ENCODE measurements around the gene OFD1. TPM values are rescaled to one million over a fixed set of nuclear protein-coding genes. Genes with fewer than 3 reads are reported as not detected.

OFD1 gene
- total and polyA plus RNA-seq, 7 donors, result 7.4 to 46.0 (median 16.3) TPM

- Histone ChIP-seq H3K27me3 (no peaks in the 10 kb centered on the region), H3K36me3 (peaks cover 0 to 14% (median 4%) of the 10 kb centered on the region in 4 donors), H3K4me3 (no peak overlapping the region), H3K4me1 (peaks cover 0 to 14% (median 0%) of the 10 kb centered on the region in 4 donors), H3K27ac (no peak overlapping the region), H3K9me3 (no peaks in the 10 kb centered on the region)
- WGBS, 2 donors, result 37 to 90% methylated on average over 1 of the region's 1 CpG
- intact Hi-C loops (cut with DNase I), result no loop called here
- TF ChIP-seq POLR2AphosphoS5 (IDR thresholded peaks at IDR 0.05) (no peak), POLR2A (IDR thresholded peaks at IDR 0.05) (no peak), CTCF (IDR thresholded peaks at IDR 0.05) (no peak), EP300 (IDR thresholded peaks at IDR 0.05) (no peak)
- no peak for DNase-seq
Observed at GRCh38 chrX:13755254-13755653, 20.7 kb downstream of the OFD1 start.

- Histone ChIP-seq H3K36me3 (peaks cover 0 to 20% (median 3%) of the 10 kb centered on the region in 4 donors), H3K9me3 (no peaks in the 10 kb centered on the region), H3K27me3 (no peaks in the 10 kb centered on the region), H3K27ac (no peak overlapping the region), H3K4me1 (peaks cover 0 to 14% (median 0%) of the 10 kb centered on the region in 4 donors), H3K4me3 (no peak overlapping the region)
- 95 to 99% methylated on average over 4 of the region's 4 CpGs for WGBS, 2 donors
- intact Hi-C loops (cut with DNase I), result no loop called here
- DNase-seq, result no peak
- TF ChIP-seq CTCF (IDR thresholded peaks at IDR 0.05), result no peak
Observed at GRCh38 chrX:13756381-13756780, 21.8 kb downstream of the OFD1 start.

- Histone ChIP-seq H3K4me3 (no peak overlapping the region), H3K36me3 (peaks cover 0 to 29% (median 1%) of the 10 kb centered on the region in 4 donors), H3K27me3 (no peaks in the 10 kb centered on the region), H3K4me1 (peaks cover 0 to 15% (median 0%) of the 10 kb centered on the region in 4 donors), H3K9me3 (no peaks in the 10 kb centered on the region), H3K27ac (no peak overlapping the region)
- TF ChIP-seq CTCF (IDR thresholded peaks at IDR 0.05) (no peak), EP300 (IDR thresholded peaks at IDR 0.05) (no peak), POLR2A (IDR thresholded peaks at IDR 0.05) (no peak), POLR2AphosphoS5 (IDR thresholded peaks at IDR 0.05) (no peak)
- DNase-seq, result no peak
- WGBS, 2 donors, result 62 to 80% methylated on average over 8 of the region's 8 CpGs
- intact Hi-C loops (cut with DNase I), result no loop called here
Observed at GRCh38 chrX:13759152-13759718, 24.7 kb downstream of the OFD1 start.

- Histone ChIP-seq H3K4me3 (no peak overlapping the region), H3K4me1 (peaks cover 0 to 17% (median 0%) of the 10 kb centered on the region in 4 donors), H3K27me3 (no peaks in the 10 kb centered on the region), H3K36me3 (peaks cover 0 to 27% (median 1%) of the 10 kb centered on the region in 4 donors), H3K27ac (no peak overlapping the region), H3K9me3 (no peaks in the 10 kb centered on the region)
- TF ChIP-seq POLR2AphosphoS5 (IDR thresholded peaks at IDR 0.05) (no peak), CTCF (IDR thresholded peaks at IDR 0.05) (no peak), POLR2A (IDR thresholded peaks at IDR 0.05) (no peak), EP300 (IDR thresholded peaks at IDR 0.05) (no peak)
- 80 to 90% methylated on average over 13 of the region's 13 CpGs for WGBS, 2 donors
- no peak for DNase-seq
- intact Hi-C loops (cut with DNase I), result no loop called here
Observed at GRCh38 chrX:13760426-13760825, 25.9 kb downstream of the OFD1 start.
